Eye (tissue), 1 donor: ENCODE results near the gene TFAP2A.

Experiments
- DNase-seq: peaks from one replicate; pipeline ENCODE4 v3.0.0-alpha.2; 2015

The TFAP2A gene

DNA sequence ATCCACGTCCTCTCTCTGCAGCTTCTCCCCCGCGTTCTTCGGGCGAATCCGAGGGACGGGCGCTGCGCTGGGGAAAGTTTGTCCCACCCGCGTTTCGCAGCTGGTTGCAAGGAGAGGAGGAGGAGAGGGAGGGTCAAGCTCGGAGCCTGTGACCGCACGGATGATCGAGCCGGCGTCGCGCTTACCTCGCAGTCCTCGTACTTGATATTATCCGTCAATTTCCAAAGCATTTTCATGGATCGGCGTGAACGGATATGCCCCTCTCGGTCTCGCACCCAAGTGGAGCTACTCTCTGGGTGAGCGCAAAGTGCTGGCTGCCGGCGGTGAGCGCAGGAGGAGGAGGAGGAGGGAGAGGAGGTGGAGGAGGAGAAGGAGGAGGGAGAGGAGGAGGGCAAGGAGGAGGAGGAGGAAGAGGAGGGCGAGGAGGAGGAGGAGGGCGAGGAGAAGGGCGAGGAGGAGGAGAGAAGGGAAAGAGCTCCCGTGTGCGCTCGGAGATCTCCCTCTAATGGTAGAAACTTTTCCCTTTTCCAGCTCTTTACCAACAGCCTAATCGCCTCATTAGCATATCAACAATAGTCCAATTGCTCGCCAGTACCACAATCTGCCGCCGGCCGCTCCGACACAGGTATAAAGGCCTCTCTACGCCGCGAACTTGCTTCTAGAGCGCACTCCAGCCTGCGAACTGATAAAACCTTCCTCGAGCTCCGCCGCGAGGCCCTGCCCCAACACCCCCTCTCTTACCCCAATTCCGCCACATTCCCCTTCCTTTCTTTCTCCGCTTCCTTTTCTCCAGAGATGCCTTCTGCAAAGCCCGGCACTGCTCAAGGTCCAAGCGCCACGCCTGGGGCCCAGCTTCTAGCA is at the start of gene TFAP2A:
Gene TFAP2A, minus strand, starts transcription at position 319 of the 861 bp plus-strand sequence. Its CDS starts 83 bp downstream, at position 236.
- peak; percentile 71 for DNase-seq

DNA sequence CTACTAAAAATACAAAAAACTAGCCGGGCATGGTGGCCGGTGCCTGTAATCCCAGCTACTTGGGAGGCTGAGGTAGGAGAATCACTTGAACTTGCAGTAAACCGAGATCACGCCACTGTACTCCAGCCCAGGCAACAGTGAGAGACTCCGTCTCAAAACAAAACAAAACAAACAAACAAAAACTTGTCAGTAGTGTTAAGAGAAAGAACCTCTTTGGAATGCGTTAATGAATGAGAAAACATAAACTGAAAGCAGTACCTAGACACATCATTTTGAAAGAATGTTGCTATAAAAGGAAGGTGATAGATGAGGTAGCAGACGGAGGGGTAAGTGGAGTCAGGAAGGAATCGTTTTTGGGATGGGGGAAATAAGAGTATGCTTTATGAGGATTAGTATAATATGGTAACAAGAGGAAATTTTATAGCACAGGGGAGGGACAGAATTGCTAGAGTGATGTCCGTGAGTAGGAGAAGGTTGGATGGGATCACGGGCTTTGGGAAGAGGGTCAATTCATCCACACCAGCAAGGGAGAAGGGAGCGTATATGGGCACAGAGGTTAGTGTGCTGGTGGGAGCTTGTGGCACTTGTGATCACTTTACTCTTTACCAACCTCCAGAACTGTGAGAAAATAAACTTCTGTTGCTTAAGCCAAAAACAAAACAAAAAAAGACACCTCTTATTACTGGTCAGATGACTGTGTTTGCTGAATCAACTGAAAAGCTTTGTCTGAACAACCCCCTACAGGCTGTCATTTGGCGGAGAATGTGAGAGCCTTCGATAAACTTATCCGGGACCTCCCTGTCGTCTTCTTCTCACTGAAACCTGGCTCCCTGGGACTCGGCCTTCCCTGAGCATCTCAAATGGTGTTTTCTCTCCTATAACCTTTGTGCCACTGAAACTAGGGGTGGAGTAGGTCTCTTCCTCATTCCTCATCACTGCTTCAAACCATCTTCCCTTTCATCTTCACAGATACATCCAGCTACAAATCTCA is 48.9 kb upstream of the TFAP2A start:
- DNase-seq = no peak

DNA sequence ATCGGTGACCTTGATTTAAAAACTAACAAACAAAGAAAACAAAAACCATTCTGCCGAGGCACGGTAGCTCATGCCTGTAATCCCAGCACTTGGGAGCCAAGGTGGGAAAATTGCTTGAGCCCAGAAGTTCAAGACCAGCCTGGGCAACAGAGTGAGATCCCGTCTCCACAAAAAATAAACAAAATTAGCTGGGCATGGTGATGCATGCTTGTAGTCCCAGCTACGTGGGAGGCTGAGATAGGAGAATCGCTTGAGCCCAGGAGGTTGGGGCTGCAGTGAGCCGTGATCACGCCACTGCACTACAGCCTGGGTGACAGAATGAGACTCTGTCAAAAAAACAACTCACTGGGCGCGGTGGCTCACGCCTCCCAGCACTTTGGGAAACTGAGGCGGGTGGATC is 48.2 kb upstream of the TFAP2A start:
- no peak for DNase-seq

DNA sequence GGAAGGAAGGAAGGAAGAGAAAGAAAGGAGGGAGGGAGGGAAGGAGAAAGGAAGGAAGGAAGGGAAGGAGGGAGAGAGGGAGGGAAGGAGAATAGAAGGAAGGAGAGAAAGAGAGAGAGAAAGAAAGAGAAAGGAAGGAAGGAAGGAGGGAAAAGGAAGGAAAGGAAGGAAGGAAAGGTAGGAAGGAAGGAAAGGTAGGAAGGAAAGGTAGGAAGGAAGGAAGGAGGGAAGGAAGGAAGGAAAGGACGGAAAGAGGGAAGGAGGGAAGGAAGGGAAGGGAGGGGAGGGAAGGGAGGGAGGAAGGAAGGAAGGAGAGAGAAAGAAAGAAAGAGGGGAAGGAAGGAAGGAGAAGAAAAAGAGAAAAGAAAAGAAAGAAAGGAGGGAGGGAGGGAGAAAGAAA is 47.0 kb upstream of the TFAP2A start:
- DNase-seq = no peak

DNA sequence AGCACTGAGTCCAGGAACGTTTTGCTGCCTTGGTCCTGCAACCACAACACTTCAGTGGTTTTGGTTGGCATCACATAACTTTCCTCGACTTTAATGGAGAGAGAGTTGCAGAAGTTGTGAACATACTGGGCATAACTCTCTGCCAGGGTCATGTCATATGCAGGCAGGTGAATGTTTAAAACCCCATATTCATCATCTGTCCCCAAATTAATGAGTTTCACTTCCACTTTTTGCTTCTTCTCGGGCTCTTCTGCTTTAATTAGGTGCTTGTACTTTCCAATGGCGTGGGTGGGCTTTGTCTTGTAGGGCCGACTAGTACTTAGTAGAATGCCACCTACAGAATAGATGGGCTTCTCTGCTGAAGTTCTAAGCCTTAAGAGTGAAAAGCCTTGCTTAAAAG is 45.2 kb upstream of the TFAP2A start:
- no peak for DNase-seq

DNA sequence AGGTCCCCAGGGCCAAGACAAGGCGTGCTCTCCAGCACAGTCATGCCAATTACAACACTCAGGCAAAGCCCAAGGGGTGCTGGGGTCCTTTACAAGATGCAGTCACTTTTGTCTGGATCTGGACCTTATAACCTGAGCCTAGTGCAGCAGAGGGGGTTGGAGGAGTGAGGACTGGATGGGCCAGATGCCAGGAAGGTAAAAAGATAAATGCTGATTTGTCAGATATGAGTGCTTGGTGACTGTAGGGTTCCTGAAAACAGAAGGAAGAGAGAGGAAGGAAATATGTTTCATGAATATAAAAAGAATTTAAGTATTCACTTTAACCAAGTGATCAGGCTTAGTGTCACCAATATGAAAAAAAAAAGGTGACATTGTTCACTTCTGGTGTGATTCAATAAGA is 43.4 kb upstream of the TFAP2A start:
- DNase-seq = no peak

DNA sequence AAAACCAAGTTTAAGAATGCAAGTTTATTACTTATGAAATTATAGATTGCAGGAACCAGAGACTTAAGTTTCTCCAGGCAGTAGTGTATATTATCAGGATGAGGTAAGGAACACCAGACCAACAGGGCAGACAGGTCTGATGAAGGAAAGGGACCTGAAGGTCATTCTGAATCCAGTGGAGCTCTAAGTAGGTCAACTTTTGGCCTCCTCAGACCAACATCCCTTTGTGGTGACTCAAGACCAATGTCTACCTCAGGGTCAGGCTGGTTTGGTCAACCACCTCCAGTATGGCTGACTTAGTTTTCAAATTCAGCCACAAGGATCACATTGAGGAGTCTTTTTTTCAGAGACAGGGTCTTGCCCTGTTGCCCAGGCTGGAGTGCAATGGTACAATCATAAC is 38.7 kb upstream of the TFAP2A start:
- no peak for DNase-seq

DNA sequence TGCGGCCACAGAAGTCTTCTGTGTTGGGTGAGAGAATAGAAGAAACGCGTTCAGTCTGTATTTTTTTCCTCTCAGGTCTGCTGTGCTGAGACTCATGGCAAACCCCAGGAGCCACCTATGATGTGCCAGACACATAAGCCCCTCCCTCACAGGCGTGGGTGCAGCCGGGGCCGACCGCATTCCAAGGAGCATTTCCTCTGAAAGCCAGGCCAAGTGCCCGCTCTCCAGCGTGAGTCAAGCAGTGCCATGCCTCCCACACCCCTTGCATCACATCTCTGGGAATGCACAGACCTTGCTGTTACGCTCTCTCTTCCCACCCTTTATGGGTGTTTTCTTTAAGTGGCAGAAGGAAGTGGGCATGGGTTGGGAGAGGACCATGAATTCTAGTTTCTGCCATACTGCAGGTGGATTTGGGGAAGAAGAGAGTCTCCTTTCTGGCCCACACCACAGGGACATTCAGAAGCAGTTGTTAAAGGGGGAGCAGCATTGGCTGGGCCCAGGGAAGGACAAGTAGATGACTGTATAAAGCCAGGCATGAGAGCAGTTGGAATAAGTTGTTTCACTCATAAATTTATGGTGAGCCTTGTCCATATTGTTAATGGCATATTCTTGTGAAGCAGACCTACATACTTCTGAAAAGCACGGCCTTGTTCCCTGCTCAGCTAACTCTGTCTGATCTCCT is 37.1 kb upstream of the TFAP2A start:
- DNase-seq = no peak

DNA sequence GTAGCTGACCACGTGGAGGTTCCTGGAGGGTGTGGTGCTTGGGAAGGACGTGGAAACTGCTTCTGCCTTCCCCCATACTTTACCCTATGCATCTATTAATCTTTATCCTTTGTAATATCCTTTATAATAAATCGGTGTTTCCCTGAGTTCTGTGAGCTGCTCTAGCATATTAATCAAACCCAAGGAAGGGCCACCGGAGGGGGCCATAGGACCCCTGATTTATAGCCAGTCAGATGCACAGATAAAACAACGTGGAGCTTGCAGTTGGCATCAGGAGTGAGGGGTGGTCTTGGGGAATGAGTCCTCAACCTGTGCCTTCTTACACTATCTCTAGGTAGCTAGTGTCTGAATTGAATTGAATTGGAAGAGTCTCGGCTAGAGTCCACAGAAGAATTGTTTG is 36.5 kb upstream of the TFAP2A start:
- DNase-seq = no peak

DNA sequence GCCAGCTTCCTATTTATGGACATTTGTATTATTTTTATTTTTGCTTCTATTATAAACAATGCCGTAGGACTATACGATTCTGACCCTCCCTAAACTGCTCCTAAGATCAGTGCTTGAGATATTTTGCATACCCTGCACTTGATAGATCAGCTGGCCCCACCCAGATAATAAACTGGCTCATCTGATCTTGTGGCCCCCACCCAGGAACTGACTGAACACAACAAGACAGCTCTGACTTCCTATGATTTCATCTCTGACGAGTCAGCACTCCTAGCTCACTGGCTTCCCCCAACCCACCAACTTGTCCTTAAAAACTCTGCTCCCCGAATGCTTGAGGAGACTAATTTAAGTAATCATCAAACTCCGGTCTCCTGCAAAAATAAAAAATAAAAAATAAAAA is 34.9 kb upstream of the TFAP2A start:
- DNase-seq = no peak

DNA sequence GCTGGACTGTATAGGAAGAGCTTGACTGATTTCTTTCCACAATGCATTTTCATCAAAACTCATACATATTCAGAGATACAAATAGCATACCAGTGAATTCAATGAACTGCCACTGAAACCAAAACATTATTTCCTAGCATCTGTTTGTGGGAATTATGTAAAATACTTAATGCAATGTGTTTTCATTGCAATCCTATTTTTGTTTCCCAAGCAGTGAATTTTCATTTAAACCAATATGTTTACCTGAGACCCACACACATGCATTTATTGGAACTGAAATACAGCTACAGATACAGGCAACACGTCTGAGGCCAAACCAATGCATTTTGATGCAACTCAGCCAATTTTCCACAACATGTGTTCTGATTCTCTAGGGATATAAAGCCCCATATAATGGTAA is 33.2 kb upstream of the TFAP2A start:
- DNase-seq = no peak

DNA sequence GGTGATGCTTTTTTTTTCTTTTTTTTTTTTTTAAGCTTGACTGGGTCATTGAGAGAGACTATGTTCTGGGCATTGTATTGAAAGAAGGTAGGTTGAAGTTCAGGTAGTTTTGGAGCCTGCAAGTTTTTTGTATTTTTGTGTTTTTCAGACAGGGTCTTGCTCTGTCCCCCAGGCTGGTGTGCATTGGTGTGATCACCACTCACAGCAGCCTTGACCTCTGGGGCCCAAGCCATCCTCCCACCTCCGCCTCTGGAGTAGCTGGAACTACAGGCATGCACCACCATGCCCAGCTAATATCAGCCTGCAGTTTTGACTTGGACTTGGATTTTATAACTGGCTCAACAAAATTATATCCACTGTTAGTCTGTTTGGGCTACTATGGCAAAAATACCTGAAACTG is 31.7 kb upstream of the TFAP2A start:
- DNase-seq = no peak

DNA sequence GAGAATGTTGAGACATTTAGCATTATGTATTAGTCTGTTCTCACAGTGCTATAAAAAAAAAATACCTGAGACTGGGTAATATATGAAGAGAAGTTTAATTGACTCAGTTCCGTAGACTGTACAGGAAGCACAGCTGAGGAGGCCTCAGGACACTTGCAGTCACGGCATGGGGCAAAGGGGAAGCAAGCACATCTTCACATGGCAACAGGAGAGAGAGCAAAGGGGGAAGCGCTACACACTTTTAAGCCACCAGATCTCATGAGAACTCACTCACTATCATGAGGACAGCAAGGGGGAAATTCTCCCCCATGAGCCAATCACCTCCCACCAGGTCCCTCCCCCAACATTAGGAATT is 26.8 kb upstream of the TFAP2A start:
- no peak for DNase-seq

DNA sequence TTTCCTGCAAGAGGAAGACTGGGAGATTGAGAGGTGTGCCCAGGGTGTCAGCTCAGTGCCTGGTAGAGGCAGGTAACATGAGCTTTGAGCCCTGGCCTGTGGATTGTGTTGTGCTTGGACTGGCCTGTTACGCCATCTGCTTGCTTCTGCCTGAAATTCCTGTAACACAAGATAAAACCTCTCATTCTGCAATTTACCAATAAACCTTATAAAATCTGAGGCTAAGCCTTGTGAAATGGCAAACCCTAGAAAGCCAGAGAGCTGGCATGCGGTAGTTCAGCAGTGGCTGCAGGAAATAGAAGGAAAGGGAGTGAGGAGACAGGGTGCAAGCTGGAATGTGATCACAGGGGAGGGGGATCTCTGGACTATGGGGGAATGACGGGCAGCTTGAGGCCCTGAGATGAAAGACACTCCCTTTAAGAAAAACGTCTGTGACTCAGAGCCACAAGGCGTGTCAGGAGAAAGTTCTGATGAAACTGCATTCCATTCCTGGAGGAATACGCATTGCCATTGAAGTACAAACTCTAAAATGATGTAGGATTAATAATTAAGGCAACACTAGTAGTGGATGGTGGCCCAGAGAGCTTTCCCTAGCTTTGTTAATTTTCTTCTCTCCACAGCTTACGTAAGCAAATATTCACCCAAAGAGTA is 26.3 kb upstream of the TFAP2A start:
- DNase-seq = peak; percentile 30

DNA sequence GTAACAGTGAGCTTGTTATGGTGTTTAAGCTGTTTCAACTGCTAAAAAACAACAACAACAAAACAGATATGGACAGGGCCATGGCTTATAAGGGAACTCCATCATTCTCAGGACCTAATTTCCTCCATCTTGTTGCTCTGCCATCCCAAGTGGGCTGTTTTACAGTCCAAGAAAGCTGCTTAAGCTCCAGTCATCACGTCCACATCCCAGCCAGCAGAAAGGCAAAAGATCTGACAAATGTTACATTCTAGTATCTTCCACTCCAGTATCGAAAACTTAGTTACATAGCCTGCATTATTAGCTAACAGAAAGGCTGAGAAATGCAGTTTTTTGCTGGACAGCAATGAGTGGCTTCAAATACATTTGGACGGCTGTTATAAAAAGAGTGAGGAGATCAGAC is 23.0 kb upstream of the TFAP2A start:
- no peak for DNase-seq

DNA sequence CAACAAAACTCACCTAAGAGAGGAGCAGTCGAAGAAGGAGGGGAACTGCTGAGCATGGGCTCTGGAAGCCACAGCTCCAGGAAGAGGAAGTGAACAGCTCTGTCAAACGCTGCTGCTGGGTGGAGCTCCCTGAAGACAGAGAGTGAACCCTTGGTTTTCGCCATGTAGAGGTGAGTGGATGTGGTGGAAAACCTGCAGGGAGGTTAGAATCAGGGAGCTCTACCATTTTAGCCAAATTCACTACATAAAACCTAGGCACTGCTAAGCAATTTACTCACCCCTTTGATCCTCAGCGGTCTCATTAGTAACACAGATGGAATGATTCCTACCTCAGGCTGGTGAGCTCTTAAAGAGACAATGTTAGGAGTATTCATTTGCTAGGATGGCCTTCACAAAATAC is 19.4 kb upstream of the TFAP2A start:
- no peak for DNase-seq

DNA sequence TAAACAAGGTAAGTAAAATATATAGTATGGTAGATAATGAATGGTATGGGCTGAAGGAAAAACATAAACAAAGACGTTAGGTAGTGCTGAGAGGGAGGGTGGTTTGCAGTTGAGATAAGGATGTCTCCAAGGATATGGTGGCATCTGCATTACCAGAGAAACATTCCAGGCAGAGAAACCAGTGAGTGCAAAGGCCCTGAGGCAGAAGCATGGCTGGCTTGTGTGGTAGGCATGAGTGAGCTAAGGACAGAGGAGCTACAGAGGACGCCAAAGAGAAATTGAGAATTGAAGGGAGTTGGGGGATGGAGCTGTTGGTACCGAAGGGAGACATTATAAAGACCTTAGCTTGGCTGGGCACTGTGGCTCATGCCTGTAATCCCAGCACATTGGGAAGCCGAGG is 18.4 kb upstream of the TFAP2A start:
- no peak for DNase-seq

DNA sequence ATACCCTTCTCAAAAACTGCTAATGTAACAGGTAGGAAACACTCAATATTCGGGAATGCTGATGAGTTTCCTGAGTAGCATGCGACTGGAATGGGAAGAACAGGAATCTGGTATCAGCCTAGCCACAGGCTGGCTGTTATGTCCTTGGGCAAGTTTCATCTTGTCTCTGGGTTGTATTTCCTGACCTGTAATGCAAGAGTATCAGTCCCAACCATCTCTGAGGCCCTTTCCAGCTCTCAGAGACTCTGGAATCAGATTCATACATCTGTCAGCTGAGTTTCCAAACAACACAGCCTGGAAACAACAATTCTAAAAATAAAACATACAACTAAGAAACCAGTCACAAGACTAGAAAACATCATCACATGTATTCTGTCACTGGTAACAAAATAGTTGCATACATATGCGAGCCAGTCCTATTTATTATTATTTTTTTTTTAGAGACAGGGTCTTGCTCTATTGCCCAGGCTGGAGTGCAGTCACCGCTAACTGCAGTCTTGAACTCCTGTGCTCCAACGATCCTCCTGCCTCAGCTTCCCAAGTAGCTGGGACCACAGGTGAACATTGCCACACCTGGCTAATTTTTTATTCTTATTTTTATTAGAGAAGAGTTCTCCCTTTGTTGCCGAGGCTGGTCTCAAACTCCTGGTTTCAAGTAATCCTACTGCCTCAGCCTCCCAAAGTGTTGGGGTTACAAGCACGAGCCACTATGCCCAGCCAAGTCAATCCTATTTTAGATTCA is 16.7 kb upstream of the TFAP2A start:
- DNase-seq = no peak

DNA sequence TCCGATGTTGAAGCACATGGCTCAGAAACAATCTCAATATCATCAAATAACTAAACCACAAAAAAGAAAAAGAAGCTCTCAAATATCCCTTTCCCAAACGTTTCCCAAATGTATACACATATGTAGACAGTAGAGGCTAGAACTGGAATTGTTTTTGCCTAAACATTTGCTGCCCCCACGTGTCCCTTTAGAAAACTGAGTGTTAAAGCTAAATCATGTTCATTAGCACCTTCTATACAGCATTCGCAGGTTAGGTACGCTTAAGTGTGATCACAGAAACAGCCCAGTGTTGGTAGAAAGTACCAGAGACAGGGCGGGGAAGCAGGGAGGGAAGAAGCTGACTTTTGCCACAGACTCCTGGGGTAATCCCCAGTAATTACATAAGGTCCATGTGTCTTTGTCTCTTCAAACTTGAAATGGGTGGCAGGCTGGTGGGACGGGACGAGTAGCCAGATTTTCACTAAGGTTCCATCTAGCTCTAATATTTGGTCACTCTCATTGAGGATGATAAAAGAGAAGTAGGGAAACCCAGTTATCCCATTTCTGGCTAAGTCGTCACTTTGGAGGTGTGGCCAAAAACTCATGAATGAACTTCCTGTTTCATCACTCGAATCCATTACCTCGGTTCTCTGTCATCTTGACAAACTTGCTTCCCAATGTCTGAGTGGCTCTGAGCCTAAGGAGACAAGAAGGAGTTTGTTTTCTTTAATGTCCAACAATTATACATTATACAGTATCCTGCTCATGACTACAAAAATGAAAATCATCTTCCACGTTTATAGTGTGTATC is 15.0 kb upstream of the TFAP2A start:
- peak; percentile 77 for DNase-seq

DNA sequence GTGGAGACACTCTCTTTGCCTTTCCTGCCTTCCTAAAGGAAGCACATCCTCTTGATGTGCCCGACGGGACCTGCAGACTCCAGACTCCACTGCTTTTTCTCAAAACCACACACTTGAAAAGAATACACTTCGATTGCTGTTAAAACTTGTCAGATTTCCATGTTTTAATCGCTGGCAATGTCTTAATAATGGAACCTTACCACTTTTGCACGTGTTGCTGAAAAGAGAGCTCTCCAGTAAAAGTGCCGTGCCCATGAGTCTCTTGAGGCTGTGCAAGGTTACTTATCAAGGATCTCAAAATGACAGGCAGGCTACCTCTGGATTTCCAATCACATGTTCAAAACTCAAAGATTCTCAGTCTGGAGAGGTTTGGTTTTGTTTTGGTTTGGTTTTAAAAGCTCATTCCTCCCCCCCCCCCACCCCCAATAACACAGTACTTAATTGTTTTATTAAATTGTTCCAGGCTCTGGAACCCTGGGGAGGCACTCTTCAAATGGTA is 12.0 kb upstream of the TFAP2A start:
- no peak for DNase-seq
